Fibroblast of lung (primary cell): Measurements from ENCODE around the gene TMEM63C. TPM values are rescaled to one million over a fixed set of nuclear protein-coding genes. Genes with fewer than 3 reads are reported as not detected.

ENCODE experiments used
- DNase-seq, 2 donors: peaks; one replicate each; pipeline versions ENCODE4 v3.0.0 to v3.0.0-alpha.2; 2010; ENCODE audit warnings: low read depth in 2 of 2
- H2AFZ ChIP-seq: 2 replicates; pipeline ENCODE4 v1.5.1; 2012; ENCODE audit warnings: low read length, control low read depth, inconsistent platforms
- H3K27ac ChIP-seq: 2 replicates; pipeline ENCODE4 v1.5.1; 2011; ENCODE audit warnings: low read length, control low read depth; ENCODE audit not compliant: insufficient read depth
- H3K27me3 ChIP-seq: 2 replicates; pipeline ENCODE4 v1.5.1; 2011; ENCODE audit warnings: mild to moderate bottlenecking, low read length; ENCODE audit not compliant: control insufficient read depth, insufficient read depth
- H3K36me3 ChIP-seq: 2 replicates; pipeline ENCODE4 v1.5.1; 2011; ENCODE audit warnings: low read length; ENCODE audit not compliant: control insufficient read depth, insufficient read depth
- H3K4me1 ChIP-seq: 2 replicates; pipeline ENCODE4 v1.5.1; 2011; ENCODE audit warnings: low read length; ENCODE audit not compliant: control insufficient read depth, insufficient read depth; ENCODE audit errors: extremely low read depth
- H3K4me2 ChIP-seq: 2 replicates; pipeline ENCODE4 v1.5.1; 2011; ENCODE audit warnings: low read length, control low read depth; ENCODE audit not compliant: insufficient read depth; ENCODE audit errors: extremely low read depth
- H3K4me3 ChIP-seq, 4 experiments: fragments of 200-600 bp in 1 of 4; sonication (generic) in 1 of 4; replicated peaks in 1 of 4; 2 replicates each; pipeline ENCODE4 v1.5.1; 2011 to 2016; ENCODE audit warnings: low read length in 4 of 4, low read depth in 3 of 4, mild to moderate bottlenecking in 3 of 4, control low read depth in 2 of 4, inconsistent platforms in 1 of 4, mixed read lengths in 1 of 4; ENCODE audit not compliant: insufficient read depth in 1 of 4; ENCODE audit errors: control extremely low read depth in 1 of 4
- H3K79me2 ChIP-seq: 2 replicates; pipeline ENCODE4 v1.5.1; 2012; ENCODE audit warnings: mild to moderate bottlenecking, low read length, inconsistent platforms; ENCODE audit not compliant: control insufficient read depth, insufficient read depth
- H3K9ac ChIP-seq: 2 replicates; pipeline ENCODE4 v1.5.1; 2011; ENCODE audit warnings: mild to moderate bottlenecking, low read length, control low read depth; ENCODE audit not compliant: insufficient read depth
- H3K9me3 ChIP-seq: 2 replicates; pipeline ENCODE4 v1.5.1; 2012; ENCODE audit warnings: low read depth, low read length; ENCODE audit not compliant: control insufficient read depth, insufficient read depth
- H4K20me1 ChIP-seq: 2 replicates; pipeline ENCODE4 v1.5.1; 2011; ENCODE audit warnings: low read length; ENCODE audit not compliant: control insufficient read depth, insufficient read depth; ENCODE audit errors: extremely low read depth
- EZH2 ChIP-seq: IDR thresholded peaks from 2 replicates; pipeline ENCODE4 v1.5.1; 2012; ENCODE audit warnings: low read length, control low read depth, mild to moderate bottlenecking; ENCODE audit errors: missing control alignments
- polyA plus RNA-seq, 2 donors: library from polyadenylated mRNA; depleted of rRNA in 1 of 2; stranded (reverse) in 1 of 2; unstranded in 1 of 2; fragments of >200 nt; gene quantifications; 2 replicates each; pipeline ENCODE4 v1.2.1, GENCODE V29; 2011 to 2012; ENCODE audit warnings: missing spikeins in 1 of 2
- total RNA-seq: library from RNA; depleted of rRNA; stranded (reverse); fragments of >200 nt; gene quantifications from 2 replicates; pipeline ENCODE4 v1.2.1, GENCODE V29; 2014
- TF ChIP-seq, protein P1 (sequence below), 2 donors: IDR thresholded peaks in 1 of 2; conservative IDR thresholded peaks in 1 of 2; 1 replicate in 1 of 2; 2 replicates in 1 of 2; pipeline ENCODE4 v1.5.1; 2011 to 2012; ENCODE audit warnings: low read length in 2 of 2, control low read depth in 1 of 2, inconsistent platforms in 1 of 2, low read depth in 1 of 2, mild to moderate bottlenecking in 1 of 2

Gene TMEM63C
- total and polyA plus RNA-seq, 2 donors (not counting 1 experiment from before 2014, with no cell fraction given), result 0.66 TPM; not detected in 1

DNA sequence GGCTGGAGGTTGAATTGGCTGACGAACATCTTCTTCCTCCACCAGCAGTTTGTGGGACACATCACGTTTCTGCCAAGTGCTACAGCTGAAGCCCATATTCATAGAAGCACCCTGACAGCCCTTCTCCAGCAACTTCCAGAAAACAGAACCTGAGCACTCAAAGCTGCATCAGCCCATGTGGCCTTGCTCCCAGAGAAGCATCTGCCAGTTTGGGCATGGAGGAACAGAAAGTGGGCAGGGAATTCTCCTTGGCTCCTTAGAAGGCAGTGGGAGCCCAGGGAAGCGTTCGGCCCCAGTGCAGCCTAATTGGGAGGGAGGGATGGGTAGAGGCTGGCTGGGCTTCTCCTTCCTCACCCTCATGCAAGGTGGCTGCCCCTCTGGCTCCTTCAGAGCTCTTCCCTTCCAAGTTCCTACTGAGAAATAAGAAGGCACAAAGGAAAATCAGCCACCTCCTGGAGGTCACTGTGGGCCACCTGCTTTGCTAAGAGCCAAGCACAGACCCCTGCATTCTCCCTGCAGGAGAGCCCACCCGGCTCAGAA lies 93.5 kb downstream of the TMEM63C start:
- H3K36me3 ChIP-seq, result peaks cover 8% of the 10 kb centered on the region
- H3K4me3 ChIP-seq, result no peak overlapping the region

DNA sequence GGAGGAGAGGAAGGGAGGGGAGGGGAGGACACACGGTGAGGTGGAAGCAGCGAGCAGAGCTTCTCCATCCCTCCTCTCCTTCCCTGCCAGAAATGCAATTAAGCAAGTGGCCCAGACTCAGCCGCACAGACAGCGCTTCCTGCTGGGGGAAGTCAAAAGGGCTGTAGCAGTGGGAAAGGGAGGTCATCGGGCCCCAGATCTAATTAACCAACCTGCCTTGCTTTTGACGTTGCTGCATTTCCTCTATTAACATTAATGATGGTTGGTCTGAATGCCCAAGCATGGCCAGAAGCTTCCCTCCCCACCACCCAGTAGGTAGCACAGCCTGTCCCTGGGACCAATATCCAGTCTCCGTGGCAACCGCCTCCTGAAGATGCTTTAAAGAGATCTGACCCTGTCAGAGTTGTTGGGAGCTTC lies 94.0 kb downstream of the TMEM63C start:
- TF ChIP-seq, protein P1, sequence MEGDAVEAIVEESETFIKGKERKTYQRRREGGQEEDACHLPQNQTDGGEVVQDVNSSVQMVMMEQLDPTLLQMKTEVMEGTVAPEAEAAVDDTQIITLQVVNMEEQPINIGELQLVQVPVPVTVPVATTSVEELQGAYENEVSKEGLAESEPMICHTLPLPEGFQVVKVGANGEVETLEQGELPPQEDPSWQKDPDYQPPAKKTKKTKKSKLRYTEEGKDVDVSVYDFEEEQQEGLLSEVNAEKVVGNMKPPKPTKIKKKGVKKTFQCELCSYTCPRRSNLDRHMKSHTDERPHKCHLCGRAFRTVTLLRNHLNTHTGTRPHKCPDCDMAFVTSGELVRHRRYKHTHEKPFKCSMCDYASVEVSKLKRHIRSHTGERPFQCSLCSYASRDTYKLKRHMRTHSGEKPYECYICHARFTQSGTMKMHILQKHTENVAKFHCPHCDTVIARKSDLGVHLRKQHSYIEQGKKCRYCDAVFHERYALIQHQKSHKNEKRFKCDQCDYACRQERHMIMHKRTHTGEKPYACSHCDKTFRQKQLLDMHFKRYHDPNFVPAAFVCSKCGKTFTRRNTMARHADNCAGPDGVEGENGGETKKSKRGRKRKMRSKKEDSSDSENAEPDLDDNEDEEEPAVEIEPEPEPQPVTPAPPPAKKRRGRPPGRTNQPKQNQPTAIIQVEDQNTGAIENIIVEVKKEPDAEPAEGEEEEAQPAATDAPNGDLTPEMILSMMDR (conservative IDR thresholded peaks at IDR 0.05 in 1 of 2, IDR thresholded peaks at IDR 0.05 in 1 of 2; ENCODE audit: low read depth in 1 of 2, low read length in 2 of 2), result no peak
- no peak for TF ChIP-seq EZH2
- Histone ChIP-seq H4K20me1 (no peaks in the 10 kb centered on the region), H3K27ac (no peak overlapping the region), H3K79me2 (no peaks in the 10 kb centered on the region), H3K9ac (no peak overlapping the region), H3K36me3 (peaks cover 8% of the 10 kb centered on the region), H3K4me2 (no peak overlapping the region), H3K4me1 (no peaks in the 10 kb centered on the region), H3K9me3 (no peaks in the 10 kb centered on the region), H3K4me3 (no peak overlapping the region), H2AFZ (no peak overlapping the region), H3K27me3 (peaks cover 5% of the 10 kb centered on the region)
- no peak for DNase-seq

More for the DNA sequence above, 93.5 kb downstream of the TMEM63C start:
- TF ChIP-seq, protein P1 (conservative IDR thresholded peaks at IDR 0.05 in 1 of 2, IDR thresholded peaks at IDR 0.05 in 1 of 2; ENCODE audit: low read depth in 1 of 2, low read length in 2 of 2), result no peak
- no peak for TF ChIP-seq EZH2
- H3K9me3 ChIP-seq, result no peaks in the 10 kb centered on the region
- H3K79me2 ChIP-seq, result no peaks in the 10 kb centered on the region
- H3K27ac ChIP-seq, result no peak overlapping the region
- DNase-seq, result no peak
- no peaks in the 10 kb centered on the region for H3K4me1 ChIP-seq
- peaks cover 7% of the 10 kb centered on the region for H3K27me3 ChIP-seq
- H2AFZ ChIP-seq, result no peak overlapping the region
- no peak overlapping the region for H3K4me2 ChIP-seq
- no peak overlapping the region for H3K9ac ChIP-seq
- H4K20me1 ChIP-seq, result no peaks in the 10 kb centered on the region

DNA sequence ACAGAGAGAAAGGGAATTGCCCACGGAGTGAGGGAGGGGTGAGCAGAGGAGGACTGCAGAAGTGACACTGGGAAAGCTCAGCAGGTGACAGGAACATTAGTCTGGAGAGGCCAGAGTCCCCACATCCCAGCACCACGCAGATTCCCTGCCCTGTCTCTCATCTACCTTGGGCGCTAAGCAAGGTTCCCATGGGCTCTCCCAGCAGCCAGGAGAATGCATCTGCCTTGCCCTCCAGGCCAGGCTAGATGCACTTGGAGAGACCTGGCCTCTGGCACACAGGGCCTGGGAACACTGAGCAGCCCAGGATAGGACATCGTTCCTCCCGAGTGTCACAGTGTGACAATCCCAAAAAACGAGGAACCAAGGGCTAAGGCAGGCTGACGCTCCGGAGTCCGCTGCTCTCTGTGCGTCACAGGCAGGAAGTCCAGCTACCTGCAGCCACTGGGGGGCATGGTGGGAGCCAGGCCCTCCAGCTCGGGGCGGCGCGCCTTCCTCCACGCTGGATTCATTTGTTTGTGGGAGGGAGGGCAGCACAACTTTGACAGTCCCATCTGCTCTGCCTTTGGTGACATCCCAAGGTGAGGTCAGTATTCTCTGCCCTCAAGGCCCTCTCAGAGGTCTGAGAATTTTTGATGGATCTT lies 94.8 kb downstream of the TMEM63C start:
- TF ChIP-seq, protein P1 (conservative IDR thresholded peaks at IDR 0.05 in 1 of 2, IDR thresholded peaks at IDR 0.05 in 1 of 2; ENCODE audit: low read depth in 1 of 2, low read length in 2 of 2), result no peak
- no peak for TF ChIP-seq EZH2
- Histone ChIP-seq H3K4me3 (no peak overlapping the region), H3K4me2 (no peak overlapping the region), H3K79me2 (no peaks in the 10 kb centered on the region), H3K27ac (no peak overlapping the region), H3K9ac (no peak overlapping the region), H3K36me3 (peaks cover 8% of the 10 kb centered on the region), H3K4me1 (no peaks in the 10 kb centered on the region), H3K9me3 (no peaks in the 10 kb centered on the region), H2AFZ (no peak overlapping the region), H4K20me1 (no peaks in the 10 kb centered on the region), H3K27me3 (peaks cover under 1% of the 10 kb centered on the region)
- DNase-seq, result no peak
